RWPE1 (cell line): ENCODE measurements around the gene AIMP2.

Source experiments
- CTCF ChIA-PET: fragments of 350-600 bp; sonication (Branson Sonifier 250); formaldehyde crosslinking; extraction: SDS; loops from one replicate; lab custom pipeline; 2021; lab: Yijun Ruan, JAX
- POLR2A ChIA-PET: fragments of 400-600 bp; formaldehyde crosslinking; extraction: SDS; loops from one replicate; lab custom pipeline; 2020; ENCODE audit warnings: antibody characterized with exemption; ENCODE audit not compliant: low non-redundant PET; lab: Yijun Ruan, JAX
- DNase-seq: peaks from one replicate; pipeline ENCODE4 v3.0.0; 2012; ENCODE audit warnings: low spot score
- H3K27ac ChIP-seq: fragments of 450-650 bp; 2 replicates; pipeline ENCODE4 v1.5.1; 2017
- TF ChIP-seq, protein P1 (sequence below): fragments of 450-650 bp; conservative IDR thresholded peaks from 2 replicates; pipeline ENCODE4 v1.5.1; 2017; ENCODE audit warnings: low read depth, mild to moderate bottlenecking

AIMP2 gene

GRCh38 chr7:6023974-6024435 is 14.9 kb downstream of the AIMP2 start:
- POLR2A ChIA-PET: no interaction called here
- DNase-seq: no peak
- CTCF ChIA-PET: interaction anchor here (0.6 to 0.9 kb wide), 2 partner anchors 13 to 168 kb away, joined by 3 to 5 read pairs; no protein-coding TSS in a partner anchor
- TF ChIP-seq, protein P1, sequence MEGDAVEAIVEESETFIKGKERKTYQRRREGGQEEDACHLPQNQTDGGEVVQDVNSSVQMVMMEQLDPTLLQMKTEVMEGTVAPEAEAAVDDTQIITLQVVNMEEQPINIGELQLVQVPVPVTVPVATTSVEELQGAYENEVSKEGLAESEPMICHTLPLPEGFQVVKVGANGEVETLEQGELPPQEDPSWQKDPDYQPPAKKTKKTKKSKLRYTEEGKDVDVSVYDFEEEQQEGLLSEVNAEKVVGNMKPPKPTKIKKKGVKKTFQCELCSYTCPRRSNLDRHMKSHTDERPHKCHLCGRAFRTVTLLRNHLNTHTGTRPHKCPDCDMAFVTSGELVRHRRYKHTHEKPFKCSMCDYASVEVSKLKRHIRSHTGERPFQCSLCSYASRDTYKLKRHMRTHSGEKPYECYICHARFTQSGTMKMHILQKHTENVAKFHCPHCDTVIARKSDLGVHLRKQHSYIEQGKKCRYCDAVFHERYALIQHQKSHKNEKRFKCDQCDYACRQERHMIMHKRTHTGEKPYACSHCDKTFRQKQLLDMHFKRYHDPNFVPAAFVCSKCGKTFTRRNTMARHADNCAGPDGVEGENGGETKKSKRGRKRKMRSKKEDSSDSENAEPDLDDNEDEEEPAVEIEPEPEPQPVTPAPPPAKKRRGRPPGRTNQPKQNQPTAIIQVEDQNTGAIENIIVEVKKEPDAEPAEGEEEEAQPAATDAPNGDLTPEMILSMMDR: no peak
- peak overlapping the region; percentile 33; the same call in 1 of the 2 replicates for H3K27ac ChIP-seq

DNA sequence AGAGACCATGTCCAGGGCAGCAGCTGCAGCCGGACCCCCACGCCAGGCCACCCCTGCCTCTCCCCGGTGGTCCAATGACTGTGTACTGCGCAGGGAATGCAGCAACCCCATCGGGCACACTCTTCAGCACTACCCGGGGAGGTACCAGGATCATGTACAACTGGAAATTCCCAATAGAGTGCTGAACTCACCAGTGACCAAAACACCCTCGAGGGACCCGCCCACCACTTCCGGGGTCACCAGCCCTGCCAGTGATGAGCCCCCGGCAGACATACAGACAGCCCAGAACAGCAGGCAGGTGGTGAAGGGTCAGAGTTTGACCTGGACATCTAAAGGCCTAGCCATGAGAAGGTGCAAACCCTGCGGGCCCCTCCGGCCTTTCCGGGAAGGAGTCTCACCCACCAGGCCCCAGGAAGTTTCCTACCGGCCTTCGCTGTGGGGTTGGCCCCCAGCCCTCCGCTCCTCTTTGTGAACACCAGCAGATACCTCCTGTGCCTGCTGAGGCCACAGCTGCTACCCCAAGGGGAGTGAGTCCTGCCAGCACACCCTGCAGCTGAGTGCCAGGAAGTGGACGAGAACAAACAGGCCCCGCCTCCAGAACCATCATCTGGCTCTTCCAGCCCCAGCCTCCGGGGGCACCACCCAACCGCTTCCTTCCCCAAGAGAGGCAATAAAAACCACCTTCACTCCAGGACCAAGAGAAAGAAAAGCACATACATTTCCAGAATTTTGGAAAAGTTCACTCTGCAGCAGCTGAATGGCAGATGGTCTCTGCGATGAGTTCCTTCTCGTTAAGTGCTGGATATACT is 17.1 kb downstream of the AIMP2 start:
- TF ChIP-seq, protein P1: no peak
- H3K27ac ChIP-seq: peak overlapping the region; percentile 56
- ChIA-PET CTCF (interaction anchor here (0.6 to 1.0 kb wide), 2 partner anchors 31 to 200 kb away, joined by 3 to 4 read pairs; no protein-coding TSS in a partner anchor), POLR2A (no interaction called here)
- peak; percentile 63 for DNase-seq

DNA sequence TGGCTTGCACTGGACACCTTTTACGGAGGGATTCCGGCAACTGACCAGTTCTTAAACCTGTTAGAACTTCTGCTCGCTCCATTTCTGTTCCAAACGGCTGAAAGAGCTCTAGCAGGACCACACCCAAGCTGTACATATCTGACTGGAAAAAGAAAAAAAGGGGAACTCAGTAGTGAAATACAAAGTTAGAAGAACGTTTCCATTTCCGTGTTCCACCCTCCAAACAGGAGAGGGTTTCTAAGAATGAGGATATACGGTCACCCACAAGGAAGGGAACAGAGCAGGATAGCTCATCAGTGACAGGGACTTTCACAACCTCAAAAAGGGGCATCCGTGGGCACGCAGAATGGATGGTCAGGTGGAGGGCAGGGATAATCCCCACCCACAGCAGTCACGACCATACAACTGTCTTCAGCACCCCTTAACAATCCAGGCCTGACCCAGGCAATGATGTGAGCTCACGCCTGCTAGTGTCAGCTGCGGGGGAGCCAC is 17.8 kb downstream of the AIMP2 start:
- peak overlapping the region; percentile 56 for H3K27ac ChIP-seq
- ChIA-PET CTCF (interaction anchor here (0.6 to 1.0 kb wide), 2 partner anchors 31 to 200 kb away, joined by 3 to 4 read pairs; no protein-coding TSS in a partner anchor), POLR2A (no interaction called here)
- no peak for DNase-seq
- TF ChIP-seq, protein P1: no peak

GRCh38 chr7:6027806-6028365 is 18.8 kb downstream of the AIMP2 start:
- ChIA-PET POLR2A (interaction anchor here (0.6 kb wide), 1 partner anchor 171 kb away, joined by 5 read pairs; no protein-coding TSS in a partner anchor), CTCF (no interaction called here)
- TF ChIP-seq, protein P1: no peak
- no peak for DNase-seq
- H3K27ac ChIP-seq: no peak overlapping the region

- no peak for DNase-seq
- ChIA-PET CTCF (no interaction called here), POLR2A (no interaction called here)
- no peak overlapping the region for H3K27ac ChIP-seq
- TF ChIP-seq, protein P1: no peak
These were observed 19.5 kb downstream of the AIMP2 start for GRCh38 chr7:6028563-6028962.

DNA sequence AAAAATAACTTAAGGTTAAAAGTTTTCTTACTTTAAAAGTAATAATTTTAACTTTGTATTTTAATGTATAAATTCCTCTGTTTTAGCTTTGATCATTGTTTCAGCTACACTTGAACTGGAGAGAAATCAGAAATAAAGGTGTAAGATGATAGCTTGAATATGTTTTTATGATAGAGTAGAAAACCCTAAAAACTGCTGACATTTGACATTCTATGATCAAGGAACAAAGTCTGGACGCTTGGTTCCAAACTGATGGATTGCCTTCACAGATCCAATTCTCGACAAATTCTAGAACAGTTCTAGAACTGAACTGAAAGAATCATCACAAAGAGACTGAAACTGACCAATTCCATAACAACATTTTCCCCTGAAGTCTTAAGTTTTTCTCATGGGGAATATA is 21.9 kb downstream of the AIMP2 start, which contains the start of gene ANKRD61:
TSS of gene ANKRD61 (plus strand) at position 389 of the 400 bp plus-strand sequence. CDS start at position 389, 0 bp downstream.
- peak within 1 kb of the TSS; percentile 11; the same call in 1 of the 2 replicates for H3K27ac ChIP-seq
- ChIA-PET POLR2A (no interaction called here), CTCF (interaction anchor here (0.6 kb wide), 1 partner anchor 187 kb away, joined by 9 read pairs; no protein-coding TSS in a partner anchor)
- TF ChIP-seq, protein P1: no peak
- no peak for DNase-seq
